SKM-1 (cell line): ENCODE measurements around the gene SIX5.

Experiments
- DNase-seq: peaks from one replicate; lab custom pipeline; 2025; ENCODE audit not compliant: unreplicated experiment; lab: John Stamatoyannopoulos, UW

The SIX5 gene

GRCh38 chr19:45777395-45777961, 8.4 kb upstream of the SIX5 start:
- DNase-seq, result no peak

- DNase-seq, result no peak
These were observed 5.7 kb upstream of the SIX5 start for GRCh38 chr19:45774765-45775164.

- no peak for DNase-seq
These were observed 4.3 kb upstream of the SIX5 start for GRCh38 chr19:45773384-45773783.

- no peak for DNase-seq
These were observed 3.9 kb upstream of the SIX5 start for GRCh38 chr19:45772912-45773311.

GRCh38 chr19:45772130-45772840, 3.2 kb upstream of the SIX5 start:
- no peak for DNase-seq

GRCh38 chr19:45771311-45771933, 2.4 kb upstream of the SIX5 start:
- no peak for DNase-seq

GRCh38 chr19:45770192-45771101, 1.4 kb upstream of the SIX5 start:
- no peak for DNase-seq

GRCh38 chr19:45769821-45770191, 754 bp upstream of the SIX5 start:
- no peak for DNase-seq

- DNase-seq, result no peak
These were observed 433 bp downstream of the SIX5 start for GRCh38 chr19:45768655-45768983.

GRCh38 chr19:45767881-45768654, 984 bp downstream of the SIX5 start:
- DNase-seq, result no peak

GRCh38 chr19:45767410-45767880, 1.6 kb downstream of the SIX5 start:
- DNase-seq, result no peak

- no peak for DNase-seq
These were observed 2.1 kb downstream of the SIX5 start for GRCh38 chr19:45766869-45767346.

GRCh38 chr19:45766296-45766868, 2.7 kb downstream of the SIX5 start:
- DNase-seq, result no peak

GRCh38 chr19:45765702-45766295, 3.3 kb downstream of the SIX5 start:
- no peak for DNase-seq

- DNase-seq, result no peak
These were observed 3.9 kb downstream of the SIX5 start for GRCh38 chr19:45764945-45765701.

- DNase-seq, result no peak
These were observed 4.6 kb downstream of the SIX5 start for GRCh38 chr19:45764475-45764874.

- DNase-seq, result no peak
These were observed 5.3 kb downstream of the SIX5 start for GRCh38 chr19:45763691-45764294.

- no peak for DNase-seq
These were observed 6.0 kb downstream of the SIX5 start for GRCh38 chr19:45762870-45763631.
